SK-N-SH (cell line): Measurements from ENCODE around the gene KLHL25.

Experiments
- POLR2AphosphoS5 ChIP-seq: IDR thresholded peaks from 2 replicates; pipeline ENCODE4 v1.6.1; 2012; ENCODE audit warnings: low read depth, low read length
- SIN3A ChIP-seq: IDR thresholded peaks from 2 replicates; pipeline ENCODE4 v1.6.1; 2012; ENCODE audit warnings: low read depth, mild to moderate bottlenecking, low read length, moderate library complexity, borderline replicate concordance
- ZBTB33 ChIP-seq: IDR thresholded peaks from 2 replicates; pipeline ENCODE4 v1.4.0; 2012; ENCODE audit warnings: low read depth, borderline replicate concordance
- TF ChIP-seq, protein P1 (sequence below): fragments of 200-600 bp; sonication (generic); IDR thresholded peaks from 2 replicates; pipeline ENCODE4 v1.6.1; 2017; ENCODE audit warnings: antibody characterized with exemption, mild to moderate bottlenecking, moderate library complexity

- TF ChIP-seq POLR2AphosphoS5: no peak
- TF ChIP-seq, protein P1, sequence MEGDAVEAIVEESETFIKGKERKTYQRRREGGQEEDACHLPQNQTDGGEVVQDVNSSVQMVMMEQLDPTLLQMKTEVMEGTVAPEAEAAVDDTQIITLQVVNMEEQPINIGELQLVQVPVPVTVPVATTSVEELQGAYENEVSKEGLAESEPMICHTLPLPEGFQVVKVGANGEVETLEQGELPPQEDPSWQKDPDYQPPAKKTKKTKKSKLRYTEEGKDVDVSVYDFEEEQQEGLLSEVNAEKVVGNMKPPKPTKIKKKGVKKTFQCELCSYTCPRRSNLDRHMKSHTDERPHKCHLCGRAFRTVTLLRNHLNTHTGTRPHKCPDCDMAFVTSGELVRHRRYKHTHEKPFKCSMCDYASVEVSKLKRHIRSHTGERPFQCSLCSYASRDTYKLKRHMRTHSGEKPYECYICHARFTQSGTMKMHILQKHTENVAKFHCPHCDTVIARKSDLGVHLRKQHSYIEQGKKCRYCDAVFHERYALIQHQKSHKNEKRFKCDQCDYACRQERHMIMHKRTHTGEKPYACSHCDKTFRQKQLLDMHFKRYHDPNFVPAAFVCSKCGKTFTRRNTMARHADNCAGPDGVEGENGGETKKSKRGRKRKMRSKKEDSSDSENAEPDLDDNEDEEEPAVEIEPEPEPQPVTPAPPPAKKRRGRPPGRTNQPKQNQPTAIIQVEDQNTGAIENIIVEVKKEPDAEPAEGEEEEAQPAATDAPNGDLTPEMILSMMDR: no peak
- TF ChIP-seq SIN3A: no peak
- no peak for TF ChIP-seq ZBTB33
Measured at GRCh38 chr15:85742186-85742821, 52.4 kb downstream of the KLHL25 start.
